Glutamatergic neuron (in vitro differentiated cells): ENCODE data around the gene NFYB. TPM values are rescaled to one million over a fixed set of nuclear protein-coding genes. Genes with fewer than 3 reads are reported as not detected.

Source experiments
- DNase-seq: peaks from one replicate; pipeline ENCODE4 v3.0.0; 2022
- H3K27ac Mint-ChIP-seq: one replicate; pipeline ENCODE4 v1.8.0; 2020; ENCODE audit warnings: mild to moderate bottlenecking, mixed read lengths, inconsistent platforms; ENCODE audit not compliant: unreplicated experiment
- H3K27me3 Mint-ChIP-seq: one replicate; pipeline ENCODE4 v1.8.0; 2020; ENCODE audit warnings: mild to moderate bottlenecking, moderate library complexity, mixed read lengths, inconsistent platforms; ENCODE audit not compliant: unreplicated experiment
- H3K36me3 Mint-ChIP-seq: one replicate; pipeline ENCODE4 v1.8.0; 2020; ENCODE audit warnings: mild to moderate bottlenecking, mixed read lengths, inconsistent platforms; ENCODE audit not compliant: unreplicated experiment
- H3K4me1 Mint-ChIP-seq: one replicate; pipeline ENCODE4 v1.8.0; 2020; ENCODE audit warnings: mild to moderate bottlenecking, low read depth, mixed read lengths, inconsistent platforms; ENCODE audit not compliant: unreplicated experiment
- H3K4me3 Mint-ChIP-seq: one replicate; pipeline ENCODE4 v1.8.0; 2020; ENCODE audit warnings: mild to moderate bottlenecking, mixed read lengths, inconsistent platforms; ENCODE audit not compliant: unreplicated experiment
- H3K9me3 Mint-ChIP-seq: one replicate; pipeline ENCODE4 v1.8.0; 2020; ENCODE audit warnings: mild to moderate bottlenecking, moderate library complexity, mixed read lengths, inconsistent platforms; ENCODE audit not compliant: unreplicated experiment
- total RNA-seq: library from RNA; stranded (reverse); fragmentation: NEBNext Ultra II Directional; extraction: Animal tissue kit (Norgen Biotek cat#: 25700); gene quantifications from one replicate; pipeline ENCODE4 v1.2.1, GENCODE V29; 2021; ENCODE audit not compliant: unreplicated experiment
- TF ChIP-seq, protein P1 (sequence below): fragments of 200-600 bp; sonication (generic); IDR thresholded peaks from one replicate; pipeline ENCODE4 v1.5.0; 2021; ENCODE audit not compliant: partially characterized antibody, unreplicated experiment

Gene NFYB
- total RNA-seq, 1 donor from 2014 or later, result 17.1 TPM

DNA sequence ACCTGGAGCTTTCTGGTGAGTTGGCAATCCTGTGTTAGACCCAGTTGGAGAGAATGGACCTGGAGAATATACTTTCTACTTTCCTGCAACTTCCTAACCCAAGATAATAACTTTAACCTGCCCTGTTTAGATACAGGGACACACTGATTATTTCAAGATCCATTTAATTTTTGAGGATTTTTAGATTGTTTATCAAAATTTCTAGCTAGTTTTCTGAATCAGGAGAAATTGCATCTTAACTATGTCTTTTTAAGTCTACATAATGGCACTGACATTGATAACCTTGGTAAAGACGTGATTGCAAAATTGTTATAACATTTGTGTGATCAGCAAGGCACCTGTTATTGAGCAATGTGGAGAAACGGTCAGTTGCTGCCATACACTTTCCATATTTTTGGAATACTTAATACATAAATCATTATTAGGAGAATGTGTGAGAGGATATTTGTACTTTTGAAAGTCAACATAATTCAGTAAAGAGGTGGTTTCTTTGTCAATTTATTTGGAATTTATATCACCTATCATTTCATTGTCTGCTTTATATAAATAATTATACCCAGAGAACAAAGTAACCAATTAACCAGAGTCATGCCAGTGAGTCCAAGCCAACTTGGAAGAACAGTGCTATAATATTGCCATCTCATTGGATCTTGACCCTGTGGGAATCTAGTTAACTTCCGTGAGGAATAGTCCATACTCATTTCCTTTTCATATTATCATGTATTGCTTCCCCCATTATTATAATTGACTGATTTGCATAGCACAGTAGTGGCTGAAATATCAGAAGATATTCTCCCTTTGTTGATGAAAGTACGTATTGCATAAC, 28.4 kb downstream of the NFYB start:
- H3K4me3 Mint-ChIP-seq, result no peak overlapping the region
- TF ChIP-seq, protein P1, sequence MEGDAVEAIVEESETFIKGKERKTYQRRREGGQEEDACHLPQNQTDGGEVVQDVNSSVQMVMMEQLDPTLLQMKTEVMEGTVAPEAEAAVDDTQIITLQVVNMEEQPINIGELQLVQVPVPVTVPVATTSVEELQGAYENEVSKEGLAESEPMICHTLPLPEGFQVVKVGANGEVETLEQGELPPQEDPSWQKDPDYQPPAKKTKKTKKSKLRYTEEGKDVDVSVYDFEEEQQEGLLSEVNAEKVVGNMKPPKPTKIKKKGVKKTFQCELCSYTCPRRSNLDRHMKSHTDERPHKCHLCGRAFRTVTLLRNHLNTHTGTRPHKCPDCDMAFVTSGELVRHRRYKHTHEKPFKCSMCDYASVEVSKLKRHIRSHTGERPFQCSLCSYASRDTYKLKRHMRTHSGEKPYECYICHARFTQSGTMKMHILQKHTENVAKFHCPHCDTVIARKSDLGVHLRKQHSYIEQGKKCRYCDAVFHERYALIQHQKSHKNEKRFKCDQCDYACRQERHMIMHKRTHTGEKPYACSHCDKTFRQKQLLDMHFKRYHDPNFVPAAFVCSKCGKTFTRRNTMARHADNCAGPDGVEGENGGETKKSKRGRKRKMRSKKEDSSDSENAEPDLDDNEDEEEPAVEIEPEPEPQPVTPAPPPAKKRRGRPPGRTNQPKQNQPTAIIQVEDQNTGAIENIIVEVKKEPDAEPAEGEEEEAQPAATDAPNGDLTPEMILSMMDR, result peak; percentile 33
- no peak overlapping the region for H3K27ac Mint-ChIP-seq
- no peaks in the 10 kb centered on the region for H3K36me3 Mint-ChIP-seq
- no peaks in the 10 kb centered on the region for H3K9me3 Mint-ChIP-seq
- no peaks in the 10 kb centered on the region for H3K27me3 Mint-ChIP-seq
- H3K4me1 Mint-ChIP-seq, result no peaks in the 10 kb centered on the region
- DNase-seq, result no peak

DNA sequence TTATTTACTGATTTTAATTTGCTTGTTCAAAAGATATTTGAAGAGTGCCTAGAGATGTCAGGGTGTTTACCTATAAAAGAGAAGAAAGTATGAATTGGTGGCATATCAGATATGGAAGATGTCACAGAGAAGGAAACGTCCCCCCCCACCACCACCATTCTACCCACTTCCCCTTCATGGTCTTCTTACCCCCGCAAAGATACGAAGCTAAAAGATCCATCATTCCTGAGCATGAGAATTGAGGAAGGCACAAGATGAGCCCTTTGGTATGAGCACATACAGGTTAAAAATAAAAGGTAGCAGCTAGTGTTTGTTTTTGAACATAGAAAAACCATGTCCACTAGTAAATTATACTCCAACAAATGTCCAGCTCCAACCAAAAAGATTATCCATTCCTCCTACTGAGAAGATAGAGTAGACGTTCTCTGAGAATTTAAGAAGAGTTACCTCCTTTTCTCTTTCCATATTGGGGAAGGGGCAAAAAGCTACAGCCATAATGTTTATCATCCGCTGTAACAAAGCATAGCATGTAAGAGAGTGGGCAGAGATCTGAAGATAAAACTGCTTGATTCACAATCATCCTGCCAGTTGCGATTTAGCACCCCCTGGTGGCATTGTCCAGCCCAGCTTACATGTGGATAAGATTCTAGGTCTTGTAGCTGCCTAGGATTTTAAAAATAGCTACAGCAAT, 29.1 kb downstream of the NFYB start:
- peak; percentile 92 for DNase-seq
- Mint-ChIP-seq H3K9me3 (no peaks in the 10 kb centered on the region), H3K4me1 (no peaks in the 10 kb centered on the region), H3K4me3 (no peak overlapping the region), H3K36me3 (no peaks in the 10 kb centered on the region), H3K27me3 (no peaks in the 10 kb centered on the region), H3K27ac (no peak overlapping the region)
- TF ChIP-seq, protein P1, result peak; percentile 81

DNA sequence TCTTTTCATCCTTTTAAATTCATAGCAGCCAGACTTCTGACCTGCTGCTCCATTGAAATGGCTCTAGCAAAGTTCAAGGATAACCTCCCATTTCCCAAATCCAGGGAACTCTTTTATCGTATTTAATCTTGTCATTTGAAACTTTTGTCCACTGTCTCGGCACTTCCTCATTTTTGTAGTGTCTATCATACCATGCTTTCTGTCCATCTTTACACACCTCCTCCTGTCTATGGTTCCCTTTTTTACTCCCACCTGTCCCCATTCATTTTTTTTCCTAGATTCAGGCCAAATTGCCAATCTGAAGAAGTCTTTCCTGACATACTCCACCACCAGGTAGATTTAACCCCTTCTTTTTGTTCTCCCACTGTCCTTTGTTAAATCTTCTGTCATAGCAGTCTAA, 31.0 kb downstream of the NFYB start:
- Mint-ChIP-seq H3K9me3 (no peaks in the 10 kb centered on the region), H3K27ac (no peak overlapping the region), H3K36me3 (no peaks in the 10 kb centered on the region), H3K4me1 (no peaks in the 10 kb centered on the region), H3K4me3 (no peak overlapping the region), H3K27me3 (no peaks in the 10 kb centered on the region)
- TF ChIP-seq, protein P1, result no peak
- no peak for DNase-seq

DNA sequence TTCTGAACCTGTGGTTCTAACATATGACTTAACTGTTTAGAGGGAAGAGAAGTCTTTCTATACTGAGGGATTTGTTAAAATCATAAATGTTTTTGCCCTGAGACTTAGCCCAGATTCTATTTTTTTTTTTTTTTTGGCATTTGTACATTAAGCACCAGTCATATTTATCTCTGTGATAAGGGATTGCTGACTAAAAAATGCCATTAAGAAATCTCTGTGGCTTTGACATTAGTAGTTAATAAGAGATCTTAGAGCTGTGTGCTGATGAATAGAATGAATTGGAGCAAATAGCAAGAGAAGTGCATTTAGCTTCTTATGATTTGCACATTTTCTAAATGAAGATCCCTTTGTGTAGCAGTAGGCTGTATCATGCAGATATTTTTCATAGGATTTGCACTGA, 32.5 kb downstream of the NFYB start:
- no peak overlapping the region for H3K27ac Mint-ChIP-seq
- H3K4me3 Mint-ChIP-seq, result no peak overlapping the region
- no peak for DNase-seq
- no peaks in the 10 kb centered on the region for H3K4me1 Mint-ChIP-seq
- H3K27me3 Mint-ChIP-seq, result no peaks in the 10 kb centered on the region
- no peaks in the 10 kb centered on the region for H3K36me3 Mint-ChIP-seq
- TF ChIP-seq, protein P1, result no peak
- no peaks in the 10 kb centered on the region for H3K9me3 Mint-ChIP-seq

DNA sequence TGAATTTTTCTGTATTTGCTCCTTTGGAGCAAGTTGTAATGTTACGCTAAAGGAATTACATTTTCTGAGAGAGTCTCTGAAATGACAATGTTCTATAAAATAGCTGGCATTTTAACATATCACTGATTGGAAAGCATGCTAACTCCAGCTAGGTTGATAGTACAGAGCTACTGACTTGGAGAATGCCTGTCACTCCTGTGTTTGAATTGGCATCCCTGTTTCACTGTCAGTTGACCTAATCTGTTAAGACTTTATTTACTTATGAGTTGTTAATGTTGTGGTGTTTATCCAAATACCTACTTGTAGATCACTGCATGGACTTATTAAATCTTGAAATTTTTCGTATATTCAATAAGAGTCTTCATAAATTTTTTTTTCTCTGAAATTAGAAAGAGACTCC, 40.1 kb downstream of the NFYB start:
- no peaks in the 10 kb centered on the region for H3K27me3 Mint-ChIP-seq
- no peaks in the 10 kb centered on the region for H3K4me1 Mint-ChIP-seq
- DNase-seq, result no peak
- H3K27ac Mint-ChIP-seq, result no peak overlapping the region
- H3K4me3 Mint-ChIP-seq, result no peak overlapping the region
- no peaks in the 10 kb centered on the region for H3K36me3 Mint-ChIP-seq
- TF ChIP-seq, protein P1, result no peak
- H3K9me3 Mint-ChIP-seq, result no peaks in the 10 kb centered on the region
